HK-2 (cell line): Measurements from ENCODE around the gene CDK3.

ENCODE experiments used
- DNase-seq: peaks from one replicate; pipeline ENCODE4 v3.0.0-alpha.2; 2018; ENCODE audit not compliant: unreplicated experiment

CDK3 gene

GRCh38 chr17:76014100-76014924 is 13.7 kb downstream of the CDK3 start:
- peak; percentile 65 for DNase-seq

DNA sequence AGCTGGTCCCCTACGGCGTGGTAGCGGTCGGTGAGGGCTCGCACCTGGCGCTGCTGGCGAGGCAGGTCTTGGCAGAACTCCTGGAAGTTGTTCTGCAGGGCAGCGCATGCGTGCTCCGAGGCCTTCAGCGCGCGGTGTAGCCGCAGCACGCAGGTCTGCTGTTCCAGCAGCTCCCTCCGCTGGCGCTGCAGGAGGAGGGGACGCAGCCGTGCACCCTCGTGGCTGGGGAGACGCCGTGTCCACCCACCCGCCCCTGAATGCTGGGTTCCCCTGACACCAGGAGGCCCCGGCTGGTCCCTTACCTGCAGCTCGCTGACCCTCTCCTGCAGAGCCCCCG is 14.2 kb downstream of the CDK3 start:
- DNase-seq = no peak

GRCh38 chr17:76017481-76018339 is 17.1 kb downstream of the CDK3 start:
- no peak for DNase-seq

- DNase-seq = no peak
Measured at GRCh38 chr17:76018340-76018680, 17.7 kb downstream of the CDK3 start.

- no peak for DNase-seq
Measured at GRCh38 chr17:76018801-76019200, 18.1 kb downstream of the CDK3 start.

- DNase-seq = no peak
Measured at GRCh38 chr17:76019833-76020467, 19.3 kb downstream of the CDK3 start.

DNA sequence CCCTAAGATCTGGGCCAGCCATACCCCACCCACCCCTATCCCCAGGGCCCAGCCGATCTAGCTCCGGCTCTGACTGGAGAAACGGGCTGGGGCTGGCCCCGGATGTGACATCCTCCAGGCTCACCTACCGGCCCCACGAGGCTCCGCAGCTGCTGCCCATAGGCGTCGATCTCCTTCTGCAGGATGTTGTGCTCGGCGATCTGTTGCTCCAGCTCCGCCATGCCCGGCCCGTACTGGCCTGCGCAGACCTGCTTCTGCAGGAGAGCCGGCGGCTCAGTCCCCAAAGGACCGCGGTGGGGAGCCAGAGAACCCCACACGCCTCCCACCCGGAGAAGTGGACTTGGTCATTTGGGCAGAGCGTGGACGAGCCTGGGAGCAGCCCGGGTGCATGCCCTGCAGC is 21.6 kb downstream of the CDK3 start:
- DNase-seq = no peak

DNA sequence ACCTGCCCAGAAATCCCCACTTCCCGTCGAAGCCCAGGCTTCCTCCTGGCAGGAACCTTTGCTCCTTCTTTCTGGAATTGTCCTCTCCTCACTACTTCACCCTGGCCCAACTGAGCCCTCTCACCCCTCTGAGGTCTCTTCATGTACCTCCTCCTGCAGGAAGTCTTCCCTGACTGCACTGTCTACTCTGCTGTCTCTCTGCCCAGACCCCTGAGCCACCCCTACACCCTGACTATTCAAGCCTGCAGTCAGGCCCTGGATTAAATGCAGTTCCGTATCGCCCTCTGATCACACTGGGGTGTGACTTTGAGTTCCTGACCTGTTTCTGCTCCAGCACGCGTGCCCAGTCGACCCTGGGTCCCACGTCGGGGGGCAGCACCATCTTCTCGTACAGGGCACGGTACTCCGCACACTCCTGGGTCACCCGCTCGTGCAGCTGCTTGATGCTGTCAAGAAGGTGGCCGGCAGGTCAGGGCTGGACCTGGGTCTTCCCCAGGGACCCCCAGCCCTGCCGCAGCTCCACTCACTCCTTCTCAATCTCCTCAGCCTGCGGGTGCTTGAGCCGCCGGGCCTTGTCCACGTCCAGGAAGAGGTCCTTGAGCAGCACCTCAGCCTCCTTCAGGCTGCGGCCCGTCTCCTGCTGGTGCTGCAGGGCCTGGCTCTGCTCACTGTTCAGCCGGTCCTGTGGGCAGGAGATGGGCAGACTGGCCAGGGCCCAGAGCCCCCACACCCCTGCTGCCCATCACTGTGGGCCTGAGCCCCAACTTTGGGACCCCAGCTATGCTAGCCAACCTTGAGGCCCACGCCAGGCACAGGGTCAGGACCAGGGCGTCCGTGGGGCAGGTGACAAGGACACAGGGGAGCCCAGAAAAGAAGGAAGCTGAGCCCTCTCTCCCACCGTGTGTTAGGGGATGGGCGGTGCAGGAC is 22.6 kb downstream of the CDK3 start:
- DNase-seq = no peak

DNA sequence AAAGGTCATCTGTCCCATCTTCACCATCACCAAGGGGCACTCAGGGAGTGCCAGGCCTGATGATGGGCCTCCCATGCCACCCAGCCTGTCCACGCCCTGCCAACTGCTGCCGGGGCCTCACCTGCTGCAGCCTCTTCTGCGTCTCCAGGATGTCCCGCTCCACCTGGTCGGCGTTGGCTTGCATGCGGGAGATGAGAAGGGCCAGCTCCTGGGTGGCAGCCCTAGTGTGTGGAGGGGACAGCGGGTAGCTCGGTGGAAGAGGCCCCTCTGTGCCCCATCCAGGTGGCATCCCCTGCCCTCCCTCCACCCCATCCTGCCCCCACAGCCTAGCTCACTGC is 23.2 kb downstream of the CDK3 start:
- no peak for DNase-seq

DNA sequence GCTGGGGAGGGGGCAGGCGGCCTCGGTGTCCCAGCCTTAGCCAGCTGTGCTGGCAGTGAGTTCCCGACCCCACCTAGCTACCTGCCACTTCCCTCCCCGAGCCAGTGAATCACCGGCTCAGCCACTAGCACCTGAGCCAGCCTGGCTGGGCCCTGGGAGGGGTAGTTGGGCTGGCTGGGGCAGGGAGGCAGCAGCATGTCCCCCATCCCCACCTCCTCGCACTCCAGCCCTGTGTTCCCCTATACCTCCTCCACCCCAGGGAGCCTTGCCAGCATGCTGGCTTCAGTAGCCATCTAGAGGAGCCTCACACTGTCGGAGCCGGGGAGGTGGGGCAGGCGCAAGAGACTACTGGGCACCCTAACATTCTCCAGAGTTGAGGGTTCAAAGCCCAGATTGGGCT is 23.7 kb downstream of the CDK3 start:
- no peak for DNase-seq

DNA sequence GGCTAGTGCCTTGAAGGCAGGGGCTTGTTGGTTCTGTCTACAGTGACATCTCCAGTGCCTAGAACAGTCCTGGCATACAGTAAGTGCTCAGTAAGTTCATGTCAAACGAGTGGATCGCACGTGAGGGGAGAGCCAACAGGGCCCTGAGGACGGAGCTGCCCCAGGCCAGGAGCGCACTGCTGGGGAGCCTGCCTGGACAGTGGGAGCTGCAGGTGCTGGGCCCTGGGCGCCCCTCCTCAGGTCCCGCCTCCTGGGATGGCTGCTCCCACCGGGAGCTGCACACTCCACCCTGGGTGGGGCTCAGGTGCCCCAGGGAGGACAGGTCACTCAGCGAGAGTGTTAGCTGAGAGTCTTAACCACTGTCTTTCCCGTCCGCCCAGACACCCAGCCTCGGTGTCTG is 24.6 kb downstream of the CDK3 start:
- no peak for DNase-seq

DNA sequence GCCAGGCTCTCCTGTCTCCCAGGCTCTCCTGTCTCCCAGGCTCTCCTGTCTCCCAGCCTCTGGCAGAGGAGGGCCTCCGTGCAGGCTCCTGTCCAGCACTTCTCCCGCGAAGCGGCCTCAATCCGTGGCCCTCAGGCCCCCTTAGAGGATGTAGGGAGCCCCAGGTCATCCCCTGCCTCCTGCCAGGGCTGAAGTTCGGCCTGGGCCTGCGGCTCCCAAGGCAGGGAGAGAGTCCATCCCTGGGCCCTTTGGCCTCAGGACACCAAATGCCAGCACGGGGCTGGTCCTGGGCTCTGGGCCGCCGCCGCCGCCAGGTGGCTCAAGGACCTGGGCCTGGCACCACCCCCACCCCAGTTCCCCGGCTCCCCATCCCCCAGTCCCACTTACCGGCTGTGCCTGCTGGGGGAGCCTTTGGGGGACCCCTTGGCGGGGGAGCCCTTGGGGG is 26.1 kb downstream of the CDK3 start:
- peak; percentile 37 for DNase-seq

DNA sequence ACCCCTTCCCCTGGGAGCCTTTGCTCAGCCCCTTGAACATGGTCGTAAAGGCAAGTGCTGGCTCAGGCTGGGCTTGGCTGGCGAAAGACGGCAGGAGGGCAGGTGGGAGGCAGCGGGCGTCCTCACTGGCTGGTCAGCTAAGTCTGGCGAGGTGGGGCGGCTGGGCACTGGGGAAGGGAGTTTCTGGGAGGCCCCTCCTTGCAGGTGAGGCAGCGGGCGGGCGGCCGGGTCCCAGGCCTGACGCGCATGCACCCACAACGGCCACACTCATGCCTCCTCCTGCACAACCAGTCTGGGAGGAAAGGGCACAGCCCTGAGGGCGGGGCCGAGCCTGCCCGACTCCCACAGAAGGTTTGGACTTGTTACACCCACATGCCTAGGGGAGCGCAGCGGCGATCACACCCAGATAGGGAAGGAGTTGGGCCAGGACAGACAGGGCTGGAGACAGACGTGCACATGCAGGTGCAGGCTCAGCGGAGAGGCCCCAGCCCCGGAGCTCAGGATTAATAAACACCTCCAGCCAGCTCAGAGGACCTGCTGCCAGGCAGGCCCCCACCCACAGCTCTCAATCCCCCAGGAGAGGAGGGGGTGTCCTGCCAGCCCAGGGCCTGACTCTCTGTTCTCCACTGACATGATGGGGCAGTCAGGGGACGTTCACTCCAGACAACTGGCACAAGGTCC is 26.6 kb downstream of the CDK3 start, which contains the start of gene EVPL:
Gene EVPL (minus strand): TSS at position 148 of the 681 bp plus-strand sequence. CDS start 108 bp downstream, at position 40.
- DNase-seq = peak; percentile 88

- DNase-seq = no peak
Measured at GRCh38 chr17:76032073-76032779, 31.6 kb downstream of the CDK3 start.

- no peak for DNase-seq
Measured at GRCh38 chr17:76032780-76033108, 32.1 kb downstream of the CDK3 start.

DNA sequence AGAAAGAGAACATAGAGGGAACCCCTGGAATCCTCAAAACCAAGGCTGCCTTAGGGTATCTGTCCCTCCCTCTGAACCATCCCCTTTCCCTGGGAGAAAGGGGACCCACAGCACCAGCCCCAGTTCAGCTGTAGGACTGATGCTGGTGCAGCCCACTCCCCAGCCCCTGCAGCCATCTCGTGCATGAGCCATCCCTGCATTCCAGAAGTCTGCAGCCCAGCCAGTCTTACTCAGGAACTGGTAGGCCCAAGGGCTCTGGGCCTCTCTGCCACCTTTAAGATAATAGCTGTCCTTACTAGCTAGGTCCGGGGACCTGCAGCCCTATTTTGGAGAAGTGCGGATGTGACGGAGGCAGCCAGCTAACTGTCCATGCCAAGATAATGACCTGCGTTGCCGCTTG is 32.5 kb downstream of the CDK3 start:
- no peak for DNase-seq

DNA sequence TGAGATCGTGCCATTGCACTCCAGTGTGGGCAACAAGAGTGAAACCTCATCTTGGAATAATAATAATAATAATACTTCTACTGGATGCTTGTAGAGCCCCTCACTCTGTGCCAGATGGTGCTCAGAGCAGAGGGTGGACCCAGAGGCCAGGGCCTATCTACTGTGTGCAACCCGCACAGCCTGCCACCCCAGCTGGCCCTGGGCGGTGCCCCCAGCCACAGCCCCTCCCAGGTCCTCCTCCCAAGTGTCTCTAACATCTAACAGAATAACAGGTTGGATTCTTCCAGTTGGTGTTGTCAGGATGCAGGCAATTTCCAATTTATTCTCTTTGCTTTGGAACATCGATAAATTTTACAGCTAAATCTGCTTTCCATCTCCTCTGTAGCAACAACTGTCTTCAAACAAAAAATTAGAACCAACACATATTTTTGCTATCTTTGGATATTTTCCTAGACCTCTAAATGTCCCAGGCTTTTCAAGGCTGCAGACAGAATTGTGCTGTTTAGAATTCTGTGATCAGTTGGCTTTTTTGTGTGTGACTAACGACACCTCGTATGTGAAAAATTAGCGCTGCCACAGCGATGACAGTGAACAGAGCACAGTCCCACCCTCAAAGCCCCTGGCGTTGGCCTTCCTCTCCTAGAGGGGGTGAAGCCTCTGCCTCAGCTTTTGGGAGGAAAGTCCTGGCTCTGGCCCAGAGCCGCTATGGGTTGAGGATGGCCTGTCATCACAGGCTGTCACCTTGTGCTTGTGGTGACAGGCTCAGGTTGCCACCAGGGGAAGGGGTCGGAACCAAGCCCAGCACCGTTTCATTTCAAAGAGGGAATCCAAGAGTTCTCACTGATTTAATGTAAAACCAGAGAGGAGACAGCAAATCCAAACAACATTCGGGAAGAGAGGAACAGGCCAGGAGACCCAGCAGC is 34.0 kb downstream of the CDK3 start:
- no peak for DNase-seq

DNA sequence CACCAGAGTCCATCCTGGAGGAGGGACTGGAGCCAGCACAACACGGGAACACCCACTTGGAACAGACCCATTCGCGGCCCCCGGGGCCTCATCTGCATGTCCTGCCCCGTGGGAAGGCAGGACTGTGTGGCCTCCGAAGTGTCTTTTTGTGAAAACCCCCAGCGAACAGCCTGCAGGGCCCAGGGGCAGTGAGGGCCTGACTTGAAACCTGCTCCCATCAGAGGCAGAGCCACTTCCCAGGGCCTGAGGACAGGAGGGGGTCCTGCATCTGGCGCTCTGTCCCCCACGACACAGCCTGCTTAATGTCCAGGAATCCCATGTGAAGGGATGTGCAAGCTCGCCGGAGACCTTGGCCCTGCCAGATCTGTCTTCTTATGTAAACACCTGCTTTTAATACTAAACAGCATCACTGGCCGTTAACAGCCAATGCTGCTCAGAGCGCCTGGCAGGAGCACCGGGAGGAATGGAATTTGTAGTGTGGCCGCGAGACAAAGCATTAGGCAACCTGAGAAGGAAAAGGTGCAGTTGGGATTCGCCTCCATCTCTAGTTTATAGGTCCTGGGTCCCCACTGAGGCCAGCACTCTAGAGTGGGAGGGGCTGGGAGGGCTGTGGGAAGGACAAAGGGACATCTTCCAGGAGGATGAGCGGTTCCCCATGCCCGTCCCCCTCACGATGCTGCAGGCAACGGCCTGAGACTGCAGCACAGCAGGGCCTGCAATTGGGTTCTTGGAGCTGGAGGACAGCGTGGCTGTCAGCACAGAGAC is 36.0 kb downstream of the CDK3 start:
- no peak for DNase-seq

- no peak for DNase-seq
Measured at GRCh38 chr17:76038050-76038449, 37.4 kb downstream of the CDK3 start.
